Measurements from ENCODE around the gene TMEM91.
A peak's percentile ranks its signal among the peaks of the same experiment; 100 is the strongest.
"Not testable (repeated sequence)": the region's sequence is repeated elsewhere in the genome, so short reads cannot be mapped to it uniquely, and the experiment has no call there.

The TMEM91 gene

DNA sequence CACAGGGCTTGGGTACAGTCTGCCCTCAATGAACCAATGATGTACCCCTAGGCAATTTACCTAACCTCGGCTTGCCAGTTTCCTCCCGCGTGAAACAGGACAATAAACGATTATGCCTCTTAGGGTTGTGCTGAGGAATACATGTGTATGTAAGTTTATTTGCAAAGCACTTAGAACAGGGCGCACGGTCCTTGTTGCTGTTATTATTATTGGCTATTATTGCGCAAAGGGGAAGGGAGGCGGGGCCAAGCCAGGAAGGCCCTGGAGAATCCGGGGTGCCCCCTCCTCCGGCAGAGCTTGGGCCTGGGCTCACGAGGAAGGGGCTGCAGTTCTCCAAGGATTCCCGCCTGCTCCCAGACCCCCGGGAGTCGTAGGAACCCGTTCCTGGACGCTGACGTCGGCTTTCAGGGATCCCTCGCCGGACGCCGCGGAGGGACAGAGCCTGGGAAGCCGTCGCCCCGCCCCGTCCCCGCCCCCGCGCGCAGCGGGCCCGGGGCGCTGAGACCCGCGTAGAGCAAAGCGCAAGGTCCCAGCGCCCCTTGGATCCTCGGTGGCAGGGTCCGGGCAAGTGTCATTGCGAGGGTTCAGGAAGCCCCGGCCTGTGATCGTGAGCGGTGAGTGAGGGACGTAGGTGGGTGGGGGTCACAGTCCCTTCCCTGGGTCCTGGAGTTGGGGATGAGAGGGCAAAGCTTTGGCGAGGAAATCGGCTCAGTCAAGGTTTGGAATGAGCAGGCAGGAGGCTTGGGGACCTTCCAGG is at the start of gene TMEM91:
Gene TMEM91 (plus strand): TSS at position 293 of the 757 bp plus-strand sequence. CDS start 1,777 bp downstream, outside the sequence.
- DNase-seq: peak; percentile 46

DNA sequence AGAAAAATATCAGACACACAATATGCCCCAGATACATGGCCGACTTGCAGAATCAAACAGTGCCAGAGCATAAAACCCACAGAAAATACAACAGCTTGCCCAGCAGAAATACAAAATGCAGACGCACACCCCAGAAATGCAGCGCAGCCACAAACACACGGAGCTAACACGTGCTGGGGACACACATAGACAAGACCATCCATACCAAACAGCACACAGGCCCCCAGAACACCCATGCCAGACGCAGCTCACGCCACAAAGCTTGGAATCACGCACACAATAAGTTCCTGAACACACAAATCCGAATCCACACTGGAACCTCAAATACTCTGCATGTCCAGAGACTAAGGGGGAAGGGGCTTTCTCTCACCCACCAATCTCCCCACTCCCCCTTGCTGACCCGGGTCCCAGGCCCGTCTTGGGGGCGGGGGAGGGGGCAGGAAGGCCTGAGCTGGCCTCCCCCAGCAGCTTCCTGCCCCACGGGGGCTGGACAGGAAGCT is 49.2 kb upstream of the TMEM91 start:
- DNase-seq: no peak

DNA sequence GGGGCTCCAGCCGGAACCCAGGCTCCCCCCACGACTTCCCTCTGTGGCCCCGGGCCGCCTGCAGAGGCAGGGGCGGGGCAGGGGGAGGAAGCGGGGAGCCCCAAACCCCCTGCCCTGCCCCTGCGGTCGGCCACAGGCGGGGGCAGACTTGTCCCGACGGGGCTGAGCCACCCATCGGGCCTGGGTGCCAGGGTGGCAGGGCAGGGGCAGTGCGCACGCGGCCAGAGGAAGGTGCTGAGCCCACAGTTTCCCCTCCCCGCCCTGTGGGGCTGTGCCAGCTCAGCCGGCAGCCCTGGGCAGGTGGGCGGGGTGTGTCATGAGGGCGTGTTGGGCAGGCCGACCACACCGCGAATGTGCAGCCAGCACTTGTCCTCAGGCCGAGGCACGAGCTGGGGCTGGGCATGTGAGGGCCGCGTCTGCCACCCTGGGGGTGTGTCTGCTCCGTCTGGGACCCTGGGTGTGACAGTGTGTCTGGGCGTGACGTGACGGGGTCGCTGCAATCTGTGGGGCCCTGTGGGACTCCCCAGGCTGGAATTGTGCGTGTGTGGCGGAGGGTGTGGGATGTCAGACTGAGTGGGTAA is 48.7 kb upstream of the TMEM91 start:
- peak; percentile 73 for DNase-seq

DNA sequence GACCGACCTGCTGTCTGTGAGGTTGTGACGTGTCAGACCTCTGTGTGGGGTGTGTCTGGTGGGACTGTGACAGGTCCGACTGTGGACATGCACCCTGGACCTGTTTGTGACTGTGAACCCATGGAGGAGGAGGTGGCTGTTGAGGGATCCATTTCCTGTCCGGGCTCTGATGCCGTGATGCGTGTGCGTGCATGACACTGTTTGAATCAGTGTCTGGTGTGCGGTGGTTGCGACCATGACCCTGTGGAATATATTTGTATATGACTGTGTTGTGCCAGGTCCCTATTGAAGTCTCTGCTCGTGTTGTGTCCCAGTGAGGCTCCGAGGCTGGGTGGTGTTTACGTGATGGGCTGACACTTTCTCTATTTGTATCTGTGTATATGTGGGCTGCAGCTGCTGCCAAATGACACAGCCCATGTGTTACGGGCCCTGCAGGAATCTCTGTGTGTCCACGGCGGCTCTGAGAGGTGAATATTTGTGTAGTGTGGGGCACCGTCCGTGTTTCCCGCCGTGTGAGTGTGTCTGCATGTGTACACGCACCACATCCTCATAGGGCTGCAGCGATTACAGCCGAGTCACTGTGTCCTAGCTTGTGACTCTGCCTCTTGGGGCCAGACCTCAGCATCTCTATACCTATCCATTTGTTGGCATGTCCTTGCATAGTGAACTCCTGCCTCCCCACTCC is 48.0 kb upstream of the TMEM91 start:
- no peak for DNase-seq

DNA sequence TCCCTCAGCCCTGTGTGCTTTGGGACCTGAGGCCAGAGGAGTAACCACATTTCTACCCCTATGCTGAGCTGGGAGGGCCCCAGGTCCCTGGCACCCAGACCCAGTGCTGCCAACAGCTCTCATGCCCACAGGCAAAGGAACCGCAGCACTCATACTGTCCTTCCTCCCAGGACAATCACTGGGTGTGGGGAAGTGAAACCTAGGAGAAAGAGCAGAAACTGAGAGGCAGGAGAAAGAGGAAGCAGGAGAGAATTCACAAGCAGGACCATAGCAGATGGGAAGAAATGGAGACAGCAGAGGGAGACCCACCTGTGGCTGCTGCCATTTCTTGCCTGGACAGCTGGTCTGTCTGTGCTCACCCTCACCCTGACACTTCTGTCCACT is 47.5 kb upstream of the TMEM91 start:
- DNase-seq: no peak

DNA sequence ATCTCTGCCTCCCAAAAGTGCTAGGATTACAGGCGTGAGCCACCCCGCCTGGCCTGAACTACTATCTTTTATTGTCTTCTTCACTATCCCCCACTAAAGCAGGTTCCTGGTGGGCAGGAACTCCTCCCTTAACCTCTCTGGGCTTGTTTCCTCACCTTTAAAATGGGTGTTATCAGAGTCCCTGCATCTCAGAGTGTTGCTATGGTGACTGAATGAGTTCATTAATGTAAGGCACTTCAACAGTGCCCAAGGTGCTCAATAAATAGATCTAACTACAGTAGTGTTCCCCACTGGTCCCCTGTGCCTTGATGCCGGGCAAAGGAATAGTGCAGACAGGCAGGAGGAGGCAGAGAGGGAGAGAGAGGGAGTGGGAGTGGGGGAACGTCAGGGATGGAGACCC is 45.9 kb upstream of the TMEM91 start:
- DNase-seq: no peak

DNA sequence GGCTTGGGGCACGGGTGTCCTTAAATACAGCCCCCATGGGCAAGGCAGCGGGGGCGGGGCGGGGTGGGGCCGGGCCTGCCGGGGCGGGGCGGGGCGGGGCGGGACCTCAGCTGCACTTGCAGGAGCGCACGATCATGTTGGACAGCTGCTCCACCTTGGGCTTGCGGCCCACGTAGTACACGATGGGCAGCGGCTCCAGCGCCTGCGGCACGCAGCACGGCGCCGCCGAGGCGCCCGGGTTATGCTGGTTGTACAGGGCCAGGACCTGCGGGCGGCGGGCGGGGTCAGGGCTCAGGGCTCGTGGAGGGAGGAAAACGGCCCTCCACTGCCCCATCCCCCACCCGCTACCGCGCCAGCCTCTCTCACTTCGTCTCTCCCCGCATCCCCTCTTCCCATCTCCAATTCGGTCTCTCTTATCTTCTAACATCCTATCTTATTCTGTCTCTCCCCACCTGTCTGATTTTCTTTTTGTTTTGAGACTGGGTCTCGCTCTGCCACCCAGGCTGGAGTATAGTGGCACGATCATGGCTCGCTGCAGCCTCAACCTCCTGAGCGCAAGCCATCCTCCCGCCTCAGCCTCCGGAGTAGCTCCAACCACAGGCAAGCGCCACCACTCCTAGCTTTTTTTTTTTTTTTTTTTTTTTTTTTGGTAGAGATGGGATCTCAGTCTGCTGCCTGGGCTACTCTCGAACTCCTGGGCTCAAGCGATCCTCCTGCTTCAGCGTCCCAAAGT is 45.2 kb upstream of the TMEM91 start:
- peak; percentile 44 for DNase-seq

DNA sequence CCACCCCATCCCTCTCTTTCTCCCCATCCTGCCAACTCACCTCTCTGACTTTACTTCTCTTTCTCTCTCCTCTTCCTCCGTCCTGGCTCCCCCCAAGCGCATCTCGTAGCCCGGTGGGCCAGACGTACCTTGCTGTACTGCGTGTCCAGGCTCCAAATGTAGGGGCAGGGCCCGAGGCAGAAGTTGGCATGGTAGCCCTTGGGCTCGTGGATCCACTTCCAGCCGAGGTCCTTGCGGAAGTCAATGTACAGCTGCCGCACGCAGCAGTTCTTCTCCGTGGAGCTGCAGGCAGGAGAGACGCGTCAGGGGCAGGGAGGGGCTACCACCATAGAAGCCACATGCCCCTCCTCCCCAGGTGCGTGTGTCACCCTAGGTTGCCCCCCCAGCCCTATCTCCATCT is 44.3 kb upstream of the TMEM91 start:
- no peak for DNase-seq

DNA sequence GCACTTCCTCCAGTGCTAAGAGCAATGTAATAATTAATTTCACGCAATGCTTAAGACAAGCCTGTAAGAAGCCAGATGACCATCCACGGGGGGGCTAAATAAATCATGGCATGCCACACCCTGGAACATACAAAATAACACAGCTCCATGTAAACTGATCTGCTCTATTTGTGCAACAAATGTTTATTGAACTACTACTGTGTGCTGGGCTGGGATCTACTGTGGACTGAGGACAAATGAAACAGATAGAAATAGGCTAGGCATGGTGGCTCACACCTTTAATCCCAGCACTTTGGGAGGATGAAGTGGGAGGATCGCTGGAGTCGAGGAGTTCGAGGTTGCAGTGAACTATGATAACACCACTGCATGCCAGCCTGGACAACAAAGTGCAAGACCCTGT is 43.9 kb upstream of the TMEM91 start:
- DNase-seq: no peak

DNA sequence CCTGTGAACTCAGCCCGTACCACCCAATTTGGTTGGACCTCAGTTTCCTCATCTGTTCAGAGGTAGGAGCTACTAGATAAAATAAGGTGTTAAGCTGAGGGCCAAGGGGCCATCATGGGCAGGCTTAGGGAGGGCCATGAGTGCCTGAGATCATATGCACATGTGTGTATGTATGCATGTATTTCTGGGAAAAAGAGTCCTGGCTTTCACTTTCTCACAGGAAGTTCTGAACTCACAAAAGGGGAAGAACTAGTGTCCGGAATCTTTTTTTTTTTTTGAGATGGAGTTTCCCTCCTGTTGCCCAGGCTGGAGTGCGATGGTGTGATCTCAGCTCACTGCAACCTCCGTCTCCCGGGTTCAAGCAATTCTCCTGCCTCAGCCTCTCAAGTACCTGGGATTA is 41.5 kb upstream of the TMEM91 start:
- no peak for DNase-seq

DNA sequence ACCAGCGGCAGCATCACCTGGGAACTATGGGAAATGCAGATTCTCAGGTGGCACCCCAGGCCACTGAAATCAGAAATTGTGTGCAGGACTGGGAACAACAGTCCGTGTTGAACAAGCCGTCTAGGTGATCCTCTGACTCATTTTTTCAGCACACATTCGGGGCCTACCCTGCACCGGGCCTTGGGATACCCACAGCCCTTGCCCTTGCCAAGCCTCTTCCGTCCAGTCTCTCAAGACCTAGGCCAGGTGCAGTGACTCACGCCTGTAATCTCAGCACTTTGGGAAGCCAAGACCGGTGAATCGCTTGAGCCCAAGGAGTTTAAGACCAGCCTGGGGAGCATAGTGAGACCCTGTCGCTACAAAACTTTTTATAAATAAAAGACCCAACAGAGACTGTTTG is 40.9 kb upstream of the TMEM91 start:
- no peak for DNase-seq

DNA sequence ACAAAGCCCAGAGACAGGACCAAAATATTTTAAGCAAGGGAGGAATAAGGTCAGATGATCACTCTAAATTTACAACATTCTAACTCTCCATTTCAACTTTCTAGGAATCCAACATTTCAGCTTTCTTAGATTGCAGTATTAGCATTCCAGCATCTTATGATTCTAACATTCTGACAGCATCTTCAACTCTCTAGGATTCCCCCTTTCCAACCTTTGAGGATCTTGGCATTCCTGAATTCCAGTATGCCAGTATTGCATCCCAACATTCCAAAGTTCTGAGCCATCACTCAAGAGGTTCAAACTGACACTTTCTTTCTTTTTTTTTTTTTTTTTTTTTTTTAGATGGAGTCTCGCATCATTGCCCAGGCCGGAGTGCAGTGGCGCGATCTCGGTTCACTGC is 36.4 kb upstream of the TMEM91 start:
- no peak for DNase-seq

DNA sequence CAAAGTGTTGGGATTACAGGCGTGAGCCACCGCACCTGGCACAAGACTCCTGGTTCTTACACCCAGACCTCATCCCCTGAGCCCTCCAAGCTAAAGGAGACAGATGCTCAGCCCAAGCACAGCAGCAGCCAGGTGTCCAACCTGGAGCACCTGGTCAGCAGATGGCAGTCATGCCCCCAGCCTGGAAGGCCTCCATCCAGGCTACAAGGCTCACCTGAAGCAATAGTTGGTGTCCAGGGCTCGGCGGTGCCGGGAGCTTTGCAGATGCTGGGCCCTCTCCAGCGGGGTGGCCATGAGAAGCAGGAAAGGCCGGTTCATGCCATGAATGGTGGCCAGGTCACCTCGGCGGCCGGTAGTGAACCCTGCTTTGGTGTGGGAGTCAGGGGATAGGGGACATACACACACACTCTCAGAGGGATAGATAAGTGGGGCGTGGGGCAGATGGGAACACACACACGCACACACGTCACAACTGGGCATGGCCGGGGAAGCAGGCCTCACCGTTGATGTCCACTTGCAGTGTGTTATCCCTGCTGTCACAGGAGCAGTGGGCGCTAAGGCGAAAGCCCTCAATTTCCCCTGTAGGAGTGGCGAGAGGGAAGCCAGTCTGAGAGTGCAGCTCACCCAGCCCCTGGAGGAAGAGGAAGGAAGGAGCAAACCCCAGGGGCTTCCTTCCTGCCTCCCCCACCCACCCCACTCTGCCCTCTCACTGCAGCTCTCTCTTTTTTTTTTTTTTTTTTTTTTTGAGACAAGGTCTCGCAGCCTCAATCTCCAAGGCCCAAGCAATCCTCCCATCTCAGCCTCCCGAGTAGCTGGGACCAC is 34.5 kb upstream of the TMEM91 start:
- DNase-seq: no peak

DNA sequence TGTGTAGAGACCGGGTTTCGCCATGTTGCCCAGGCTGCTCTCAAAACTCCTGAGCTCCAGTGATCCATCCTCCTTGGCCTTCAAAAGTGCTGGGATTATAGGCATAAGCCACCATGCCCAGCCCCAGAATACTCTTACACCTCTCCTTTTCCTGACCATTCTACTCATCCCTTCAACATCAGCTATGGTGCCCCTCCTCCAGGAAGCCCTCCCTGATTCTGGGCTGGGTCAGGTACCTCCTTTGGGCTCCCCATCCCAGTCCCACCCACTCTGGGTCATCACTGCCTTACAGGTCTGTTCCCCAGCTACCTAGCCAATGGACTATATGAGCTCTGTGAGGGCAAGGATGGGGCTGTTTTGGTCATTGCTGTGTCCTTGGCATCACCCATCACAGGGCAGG is 32.2 kb upstream of the TMEM91 start:
- DNase-seq: no peak

DNA sequence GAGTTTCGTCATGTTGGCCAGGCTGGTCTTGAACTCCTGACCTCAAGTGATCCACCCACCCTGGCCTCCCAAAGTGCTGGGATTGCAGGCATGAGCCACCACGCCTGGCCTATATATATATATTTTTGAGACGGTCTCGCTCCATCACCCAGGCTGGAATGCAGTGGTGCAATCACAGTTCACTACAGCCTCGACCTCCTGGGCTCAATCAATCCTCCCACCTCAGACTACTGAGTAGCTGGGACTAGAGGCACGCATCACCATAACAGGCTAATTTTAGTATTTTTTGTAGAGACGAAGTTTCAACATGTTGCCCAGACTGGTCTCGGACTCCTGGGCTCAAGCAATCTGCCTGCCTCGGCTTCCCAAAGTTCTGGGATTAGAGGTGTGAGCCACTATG is 29.4 kb upstream of the TMEM91 start:
- not testable (repeated sequence) for DNase-seq

DNA sequence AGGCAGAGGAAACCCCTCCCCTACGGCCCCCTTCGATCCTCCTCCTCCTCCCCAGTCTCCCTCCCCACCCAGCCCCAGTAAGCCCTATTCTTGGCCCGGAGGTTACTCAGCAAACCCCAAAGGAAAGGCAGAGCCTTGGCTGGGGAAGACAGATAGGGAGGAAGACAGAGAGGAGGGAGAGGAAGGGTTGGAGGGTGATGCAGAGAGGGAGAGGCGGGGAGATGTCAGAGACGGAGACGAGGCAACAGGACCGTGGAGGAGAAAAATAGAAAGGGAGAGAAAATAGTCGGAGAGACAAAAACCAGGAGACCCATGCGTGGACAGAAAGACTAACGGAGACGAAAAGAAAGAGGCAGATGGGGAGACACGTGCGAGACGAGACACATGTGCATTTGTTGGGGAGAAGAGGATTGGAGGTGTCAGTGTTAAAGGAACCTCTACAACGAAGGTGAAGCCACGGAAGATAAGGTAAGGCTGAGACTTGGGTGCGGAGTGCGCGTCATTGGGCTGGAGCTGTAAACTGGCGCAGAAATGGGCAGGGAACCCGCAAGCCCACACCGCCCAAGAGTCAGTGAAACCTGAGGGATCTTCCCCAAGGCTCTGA is 25.5 kb upstream of the TMEM91 start:
- DNase-seq: no peak

DNA sequence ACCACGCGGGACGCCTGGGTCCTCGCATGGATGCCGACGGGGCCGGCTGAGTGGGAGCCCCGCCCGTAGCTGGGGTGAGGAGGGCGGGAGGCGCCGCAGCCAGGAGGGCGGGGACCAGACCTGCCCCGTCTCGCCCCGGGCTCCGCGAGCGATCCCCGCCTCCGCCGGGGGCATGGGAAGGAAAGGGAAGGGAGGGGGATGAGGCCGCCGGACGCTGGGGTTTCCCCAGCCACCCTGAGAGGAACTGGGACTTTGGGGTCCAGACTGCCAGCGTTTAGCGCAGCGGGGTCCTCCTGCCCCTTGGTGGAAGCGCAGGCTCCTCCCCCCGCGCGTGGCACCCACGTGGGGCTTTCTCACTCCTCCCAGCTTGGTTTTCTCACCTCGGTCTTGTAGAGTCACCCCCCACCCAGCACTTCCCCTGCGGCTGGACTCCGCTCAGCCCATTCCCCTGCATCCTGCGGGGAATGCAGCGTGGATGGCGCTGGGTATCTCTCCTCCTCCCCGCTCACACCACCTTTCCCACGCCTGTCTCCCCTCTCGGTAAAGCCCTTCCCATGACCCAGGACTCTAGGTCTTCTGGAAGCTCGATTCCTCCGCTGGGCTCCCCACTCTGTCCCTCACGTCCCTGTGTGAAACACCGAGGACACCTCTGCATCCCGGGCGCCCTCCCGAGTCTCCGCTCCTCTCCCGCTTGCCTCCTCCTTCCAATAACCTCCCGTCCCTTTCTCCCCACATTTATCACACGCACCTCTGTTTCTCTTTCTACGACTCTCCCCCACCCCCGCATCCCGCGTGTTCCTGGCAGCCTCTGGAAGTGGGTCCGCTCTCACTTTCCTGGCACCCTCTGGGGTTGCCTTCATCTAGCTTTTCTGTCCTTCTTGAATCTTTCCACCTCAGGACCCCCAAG is 24.7 kb upstream of the TMEM91 start:
- DNase-seq: peak; percentile 57

DNA sequence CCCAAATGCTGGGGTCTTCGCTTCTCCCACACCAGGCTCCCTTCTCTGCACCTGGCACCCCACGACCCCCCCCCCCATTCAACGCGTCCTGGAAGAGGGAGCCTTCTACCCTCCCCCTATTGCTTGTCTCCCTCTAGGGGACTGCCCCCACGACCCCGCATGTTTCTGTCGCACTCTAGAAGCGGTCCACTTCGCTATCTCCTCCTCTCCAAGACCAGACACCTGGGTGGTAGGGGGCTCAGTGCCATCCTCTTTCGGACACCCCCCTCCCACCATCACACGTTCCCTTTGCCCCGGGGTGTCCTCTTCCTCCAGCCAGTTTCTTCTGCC is 24.1 kb upstream of the TMEM91 start:
- DNase-seq: no peak

DNA sequence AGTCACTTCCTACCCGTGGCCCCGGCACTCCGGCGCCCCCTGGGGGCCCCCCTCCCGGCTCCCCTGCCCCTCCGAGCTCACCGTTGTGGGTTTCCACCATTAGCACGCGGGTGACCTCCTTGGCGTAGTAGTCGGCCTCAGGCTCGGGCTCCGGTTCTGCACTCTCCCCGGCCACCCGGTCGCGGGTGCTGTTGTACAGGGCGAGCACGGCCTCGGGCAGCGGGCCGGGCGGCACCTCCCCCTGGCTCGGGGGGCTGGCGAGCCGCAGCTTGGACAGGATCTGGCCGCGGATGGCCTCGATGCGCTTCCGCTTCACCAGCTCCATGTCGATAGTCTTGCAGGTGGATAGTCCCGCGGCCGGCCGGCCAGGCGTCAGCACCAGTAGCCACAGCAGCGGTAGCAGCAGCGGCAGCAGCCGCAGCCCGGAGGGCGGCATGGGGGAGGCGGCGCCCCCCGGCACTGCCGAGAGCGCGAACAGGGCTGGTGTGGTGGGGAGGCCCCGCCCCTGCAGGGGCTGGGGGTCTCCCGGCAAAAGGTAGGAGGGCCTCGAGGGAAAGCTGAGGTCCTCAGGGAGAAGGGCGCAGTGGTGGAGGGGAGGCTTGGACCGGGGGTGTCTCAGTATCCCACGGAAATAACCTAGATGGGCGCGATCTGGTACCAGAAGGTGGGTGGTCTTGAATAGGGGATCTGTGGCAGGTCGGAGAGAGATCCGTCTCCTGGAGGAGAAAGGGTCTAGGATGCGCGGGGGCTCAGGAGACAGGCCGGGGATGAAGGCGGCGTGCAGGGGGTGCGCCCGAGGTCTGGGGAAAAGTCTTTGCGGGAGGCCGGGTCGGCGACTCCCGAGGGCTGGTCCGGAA is 23.5 kb upstream of the TMEM91 start:
- DNase-seq: peak; percentile 58

Data from right hindlimb (tissue), 1 donor.